Fibroblast of gingiva (primary cell): ENCODE measurements around the gene CCDC88A.
A peak's percentile ranks its signal among the peaks of the same experiment; 100 is the strongest.

Source experiments
- DNase-seq: peaks from one replicate; pipeline ENCODE4 v3.0.0-alpha.2; 2011; ENCODE audit warnings: low read depth

CCDC88A gene

GRCh38 chr2:55422876-55423665 lies 3.4 kb upstream of the CCDC88A start:
- DNase-seq, result no peak

- DNase-seq, result no peak
Observed at GRCh38 chr2:55421326-55421725, 1.7 kb upstream of the CCDC88A start.

- no peak for DNase-seq
Observed at GRCh38 chr2:55420871-55421270, 1.2 kb upstream of the CCDC88A start.

GRCh38 chr2:55420439-55420725 lies 726 bp upstream of the CCDC88A start:
- DNase-seq, result no peak

- DNase-seq, result no peak
Observed at GRCh38 chr2:55419233-55419678, 400 bp downstream of the CCDC88A start.

- no peak for DNase-seq
Observed at GRCh38 chr2:55418512-55419232, 984 bp downstream of the CCDC88A start.

GRCh38 chr2:55418072-55418471 lies 1.6 kb downstream of the CCDC88A start:
- no peak for DNase-seq

- DNase-seq, result no peak
Observed at GRCh38 chr2:55416786-55417568, 2.7 kb downstream of the CCDC88A start.

- DNase-seq, result no peak
Observed at GRCh38 chr2:55415300-55415699, 4.4 kb downstream of the CCDC88A start.

GRCh38 chr2:55408918-55409868 lies 10.5 kb downstream of the CCDC88A start:
- no peak for DNase-seq

- peak; percentile 47 for DNase-seq
Observed at GRCh38 chr2:55408098-55408882, 11.4 kb downstream of the CCDC88A start.

- no peak for DNase-seq
Observed at GRCh38 chr2:55405116-55405515, 14.5 kb downstream of the CCDC88A start.

- no peak for DNase-seq
Observed at GRCh38 chr2:55403256-55403998, 16.2 kb downstream of the CCDC88A start.

- no peak for DNase-seq
Observed at GRCh38 chr2:55401124-55401523, 18.5 kb downstream of the CCDC88A start.

GRCh38 chr2:55400332-55400731 lies 19.3 kb downstream of the CCDC88A start:
- DNase-seq, result no peak

GRCh38 chr2:55399815-55400214 lies 19.8 kb downstream of the CCDC88A start:
- no peak for DNase-seq

- DNase-seq, result no peak
Observed at GRCh38 chr2:55395724-55396605, 23.7 kb downstream of the CCDC88A start.

GRCh38 chr2:55391615-55392242 lies 27.9 kb downstream of the CCDC88A start:
- no peak for DNase-seq

- DNase-seq, result no peak
Observed at GRCh38 chr2:55391155-55391554, 28.5 kb downstream of the CCDC88A start.
